GM18951 (cell line): ENCODE results near the gene NNAT.

Experiments used
- POLR2A ChIP-seq: IDR thresholded peaks from 4 replicates; pipeline ENCODE4 v1.6.1; 2011; ENCODE audit warnings: mild to moderate bottlenecking; ENCODE audit not compliant: insufficient read length, insufficient read depth; ENCODE audit errors: extremely low read depth
- in situ Hi-C: fragments of 300-500 bp; cut with MboI; formaldehyde crosslinking; loops from one replicate; pipeline ENCODE4 v1.12.0; 2022; ENCODE audit warnings: low sequenced_read_pairs, mixed read lengths, inconsistent platforms; ENCODE audit not compliant: unreplicated experiment

NNAT gene

DNA sequence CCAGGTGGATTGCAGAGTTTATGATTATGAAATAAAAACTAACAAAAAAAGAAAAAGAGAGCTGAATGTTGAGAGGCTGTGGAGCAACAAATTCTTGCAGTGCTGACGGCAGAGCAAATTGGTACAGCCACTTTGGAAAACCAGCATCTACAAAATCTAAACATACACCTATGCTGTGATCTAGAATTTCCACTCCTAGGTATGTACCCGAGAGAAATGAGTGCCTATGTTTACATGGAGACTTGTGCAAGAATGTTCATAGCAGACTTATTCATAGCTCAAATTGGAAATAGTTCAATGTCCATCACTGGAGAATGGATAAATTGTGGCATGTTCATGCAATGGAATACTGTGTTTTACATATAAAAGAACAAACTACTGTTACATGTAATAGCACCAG lies 9.6 kb downstream of the NNAT start:
- TF ChIP-seq POLR2A, result no peak
- in situ Hi-C loops, result loop anchor here (10.0 to 25.0 kb wide), 2 partner anchors 268 to 336 kb away; partner anchors contain the start of gene GHRH

- no peak for TF ChIP-seq POLR2A
- in situ Hi-C loops, result loop anchor here (10.0 to 25.0 kb wide), 2 partner anchors 270 to 337 kb away; partner anchors contain the start of gene GHRH
These were observed 10.8 kb downstream of the NNAT start for GRCh38 chr20:37531856-37532255.

DNA sequence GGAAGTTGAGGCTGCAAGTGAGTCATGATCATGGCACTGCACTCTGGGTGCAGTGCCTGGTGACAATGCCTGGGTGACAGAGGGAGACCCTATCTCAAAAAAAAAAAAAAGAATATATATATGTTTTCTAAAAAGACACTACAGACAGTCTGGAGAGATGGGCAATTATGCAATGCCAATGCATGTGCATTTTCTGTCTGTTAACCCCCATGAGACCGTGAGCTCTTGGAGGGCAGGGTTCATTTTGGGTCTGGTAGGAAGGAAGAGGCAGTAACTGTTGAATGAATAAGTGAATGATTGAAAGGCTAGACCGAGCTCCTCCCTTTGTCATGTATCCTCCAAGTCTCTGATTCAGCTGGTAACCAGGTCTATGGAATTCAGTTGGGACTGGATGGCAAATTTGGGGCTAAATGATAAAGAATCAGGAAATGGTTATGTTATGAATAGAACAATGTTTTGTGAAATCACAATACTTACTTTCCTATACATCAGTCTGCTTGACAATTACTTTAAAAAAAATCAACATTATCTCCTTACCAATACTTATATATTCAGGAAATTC lies 12.2 kb downstream of the NNAT start:
- no peak for TF ChIP-seq POLR2A
- in situ Hi-C loops, result loop anchor here (10.0 to 25.0 kb wide), 2 partner anchors 271 to 338 kb away; partner anchors contain the start of gene GHRH

GRCh38 chr20:37534401-37535157 lies 13.5 kb downstream of the NNAT start:
- in situ Hi-C loops, result loop anchor here (10.0 to 25.0 kb wide), 2 partner anchors 272 to 340 kb away; partner anchors contain the start of gene GHRH
- no peak for TF ChIP-seq POLR2A

GRCh38 chr20:37535443-37536132 lies 14.5 kb downstream of the NNAT start:
- in situ Hi-C loops, result loop anchor here (10.0 to 25.0 kb wide), 2 partner anchors 273 to 341 kb away; partner anchors contain the start of gene GHRH
- no peak for TF ChIP-seq POLR2A

DNA sequence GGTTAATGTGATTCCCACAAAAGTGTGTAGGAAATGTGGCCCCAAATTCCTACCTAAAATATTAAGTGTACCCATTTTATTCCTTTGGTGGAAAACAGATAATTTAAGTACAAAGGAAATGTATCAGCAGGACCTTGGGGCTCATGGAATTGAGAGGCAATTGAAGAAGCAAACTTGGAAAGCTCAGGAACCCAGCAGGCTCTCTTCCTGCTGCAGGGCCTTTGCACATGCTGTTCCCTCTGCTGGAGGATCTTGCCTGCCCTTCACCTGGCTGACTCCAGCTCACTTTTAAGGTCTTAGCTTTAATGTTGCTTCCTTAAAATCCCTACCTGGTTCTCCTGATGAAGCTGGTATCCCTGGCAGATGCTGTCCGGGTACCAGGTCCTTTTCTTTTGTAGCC lies 16.5 kb downstream of the NNAT start:
- no peak for TF ChIP-seq POLR2A
- in situ Hi-C loops, result loop anchor here (10.0 to 25.0 kb wide), 2 partner anchors 275 to 343 kb away; partner anchors contain the start of gene GHRH

DNA sequence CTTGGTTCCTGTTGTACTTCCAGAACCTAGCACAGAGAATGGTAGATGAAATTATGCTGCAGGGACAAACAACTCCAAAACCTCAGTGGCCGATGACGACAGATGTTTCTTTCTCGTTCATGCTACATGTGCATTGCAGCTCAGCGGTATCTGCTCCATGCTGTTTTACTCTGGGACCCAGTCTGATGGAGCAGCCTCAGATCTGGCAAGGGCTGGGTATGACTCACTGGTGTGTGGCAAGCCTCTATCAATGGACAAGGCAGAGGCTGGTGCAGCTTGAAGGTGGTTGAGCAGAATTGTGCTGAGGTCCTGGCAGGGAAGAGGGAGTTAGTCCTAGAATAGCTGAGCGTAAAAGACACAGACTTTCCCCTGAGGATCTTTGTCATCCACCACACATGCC lies 17.0 kb downstream of the NNAT start:
- in situ Hi-C loops, result loop anchor here (10.0 to 25.0 kb wide), 2 partner anchors 276 to 343 kb away; partner anchors contain the start of gene GHRH
- TF ChIP-seq POLR2A, result no peak

DNA sequence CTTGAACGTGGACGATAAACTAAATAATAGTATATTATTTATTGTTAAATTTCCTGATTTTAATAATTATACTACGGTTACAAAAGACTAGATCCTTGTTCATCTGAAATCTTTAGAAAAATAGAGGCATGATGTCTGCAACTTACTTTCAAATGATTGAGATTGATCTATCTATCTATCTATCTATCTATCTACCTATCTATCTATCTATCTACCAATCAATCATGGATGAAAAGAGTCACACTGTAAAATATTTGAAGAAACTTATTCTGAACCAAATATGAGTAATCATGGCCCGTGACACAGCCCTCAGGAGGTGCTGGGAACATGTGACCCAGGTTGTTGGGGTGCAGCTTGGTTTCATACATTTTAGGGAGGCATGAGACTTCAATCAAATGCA lies 18.4 kb downstream of the NNAT start:
- TF ChIP-seq POLR2A, result no peak

DNA sequence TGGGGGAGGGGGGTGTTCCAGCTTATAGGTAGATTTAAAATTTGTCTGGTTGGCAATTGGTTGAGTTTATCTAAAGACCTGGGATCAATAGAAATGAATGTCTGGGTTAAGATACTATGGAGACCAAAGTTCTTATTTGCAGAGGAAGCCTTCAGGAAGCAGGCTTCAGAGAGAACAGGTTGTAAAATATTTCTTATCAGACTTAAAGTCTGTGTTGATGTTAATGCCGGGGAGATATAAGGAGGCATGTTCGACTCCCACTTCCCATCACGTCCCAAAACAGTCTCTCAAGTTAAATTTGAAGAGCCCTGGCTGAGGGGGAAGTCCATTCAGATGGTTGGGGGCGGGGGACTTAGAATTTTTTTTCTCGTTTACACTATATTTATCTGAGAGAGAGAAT lies 19.0 kb downstream of the NNAT start:
- in situ Hi-C loops, result loop anchor here (25.0 kb wide), 1 partner anchor 278 kb away; the partner anchor contains the start of gene GHRH
- no peak for TF ChIP-seq POLR2A

More for the DNA sequence above, 18.4 kb downstream of the NNAT start:
- in situ Hi-C loops, result loop anchor here (10.0 to 25.0 kb wide), 2 partner anchors 277 to 345 kb away; partner anchors contain the start of gene GHRH

DNA sequence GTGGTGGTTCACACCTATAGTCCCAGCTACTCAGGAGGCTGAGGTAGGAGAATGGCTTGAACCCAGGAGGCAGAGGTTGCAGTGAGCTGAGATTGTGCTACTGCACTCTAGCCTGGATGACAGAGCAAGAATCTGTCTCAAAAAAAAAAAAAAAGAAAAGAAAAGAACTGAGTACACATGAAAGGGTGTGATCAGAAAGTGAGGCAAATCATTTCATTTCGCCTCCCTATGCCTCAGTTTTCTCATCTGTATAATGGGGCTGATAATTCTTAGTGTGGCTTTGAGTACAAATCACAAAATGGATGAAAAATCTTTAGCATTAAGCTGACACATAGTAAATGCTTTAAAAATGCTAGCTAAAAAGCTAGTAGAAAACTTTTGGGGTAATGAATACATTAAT lies 19.8 kb downstream of the NNAT start:
- in situ Hi-C loops, result loop anchor here (25.0 kb wide), 1 partner anchor 279 kb away; the partner anchor contains the start of gene GHRH

DNA sequence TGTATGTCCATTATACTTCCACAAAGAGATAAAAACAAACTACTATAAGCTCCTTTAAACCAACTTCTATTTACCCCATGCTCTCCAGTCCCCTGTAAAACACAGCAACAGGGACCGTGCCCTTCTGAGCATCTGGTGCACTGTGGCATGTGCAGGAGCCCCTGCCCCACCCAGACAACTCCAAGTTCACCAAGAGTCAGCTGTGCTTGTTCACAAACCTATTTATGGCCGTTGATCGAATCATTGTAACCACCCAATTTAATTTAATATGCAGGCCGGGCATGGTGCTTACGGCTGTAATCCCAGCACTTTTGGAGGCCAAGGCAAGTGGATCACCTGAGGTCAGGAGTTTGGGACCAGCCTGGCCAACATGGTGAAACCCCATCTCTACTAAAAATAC lies 20.3 kb downstream of the NNAT start:
- in situ Hi-C loops, result loop anchor here (25.0 kb wide), 1 partner anchor 279 kb away; the partner anchor contains the start of gene GHRH
- no peak for TF ChIP-seq POLR2A

GRCh38 chr20:37542281-37542680 lies 21.2 kb downstream of the NNAT start:
- TF ChIP-seq POLR2A, result no peak
- in situ Hi-C loops, result loop anchor here (25.0 kb wide), 1 partner anchor 280 kb away; the partner anchor contains the start of gene GHRH

DNA sequence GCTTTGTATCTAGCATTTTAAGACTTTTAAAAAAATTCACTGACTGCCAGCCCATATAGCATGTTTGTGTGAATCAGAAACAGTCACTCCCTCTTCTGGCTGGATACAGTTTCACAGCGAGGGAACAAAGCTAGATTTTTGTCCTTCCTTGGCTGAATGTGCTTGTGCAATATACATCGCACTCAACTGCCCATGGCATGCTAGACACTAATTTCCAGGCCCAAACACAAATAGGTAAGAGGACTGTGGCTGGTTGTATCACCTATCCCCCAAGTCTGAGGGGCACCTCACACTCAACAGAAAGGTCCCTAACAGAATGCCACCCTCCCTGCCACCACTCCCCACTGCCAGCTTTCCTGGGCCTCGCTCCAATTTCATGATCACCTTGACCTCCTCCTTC lies 22.8 kb downstream of the NNAT start:
- TF ChIP-seq POLR2A, result no peak
- in situ Hi-C loops, result loop anchor here (25.0 kb wide), 1 partner anchor 282 kb away; the partner anchor contains the start of gene GHRH
